HCEC 1CT (cell line): Measurements from ENCODE around the gene LMF2.
"Not testable (repeated sequence)": the region's sequence is repeated elsewhere in the genome, so short reads cannot be mapped to it uniquely, and the experiment has no call there.

Experiments
- DNase-seq: peaks from one replicate; pipeline ENCODE4 v3.0.0-alpha.2; 2017

LMF2 gene

DNA sequence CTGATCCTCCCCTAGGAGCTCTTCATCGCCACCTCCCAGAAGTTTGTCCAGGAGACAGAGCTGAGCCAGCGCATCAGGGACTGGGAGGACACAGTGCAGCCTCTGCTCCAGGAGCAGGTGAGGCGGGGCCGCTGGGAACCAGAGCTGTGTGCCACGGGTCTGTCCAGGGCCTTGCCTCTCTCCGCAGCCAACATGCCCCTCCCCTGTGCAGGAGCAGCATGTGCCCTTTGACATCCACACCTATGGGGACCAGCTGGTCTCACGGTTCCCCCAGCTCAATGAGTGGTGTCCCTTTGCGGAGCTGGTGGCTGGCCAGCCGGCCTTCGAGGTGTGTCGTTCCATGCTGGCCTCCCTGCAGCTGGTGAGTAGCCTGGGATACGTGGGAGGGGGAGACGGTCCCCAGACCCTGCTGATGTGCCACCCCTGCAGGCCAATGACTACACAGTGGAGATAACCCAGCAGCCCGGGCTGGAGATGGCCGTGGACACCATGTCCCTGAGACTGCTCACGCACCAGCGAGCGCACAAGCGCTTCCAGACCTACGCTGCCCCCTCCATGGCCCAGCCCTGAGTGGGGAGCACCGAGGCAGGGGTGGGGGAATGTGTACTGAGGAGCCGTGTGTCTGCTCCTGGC lies 15.4 kb upstream of the LMF2 start:
- no peak for DNase-seq

- no peak for DNase-seq
Observed at GRCh38 chr22:50522208-50522805, 14.8 kb upstream of the LMF2 start.

DNA sequence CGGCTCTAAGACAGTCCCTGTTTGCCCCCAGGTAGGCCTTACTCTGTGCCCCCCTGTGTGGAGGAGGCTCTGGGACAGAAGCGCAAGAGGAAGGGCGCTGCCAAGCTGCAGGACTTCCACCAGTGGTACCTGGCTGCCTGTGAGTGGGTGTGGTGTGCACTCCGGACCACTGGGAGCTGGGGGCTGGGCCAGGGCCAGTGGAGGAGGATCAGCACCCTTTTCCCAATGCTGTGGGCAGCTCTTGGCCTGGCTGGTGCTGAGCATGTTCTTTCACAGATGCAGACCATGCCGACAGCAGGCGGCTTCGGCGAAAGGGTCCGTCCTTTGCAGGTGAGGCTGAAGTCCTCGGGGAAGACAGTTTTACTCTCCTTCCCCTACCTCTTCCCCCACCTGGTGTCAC lies 14.2 kb upstream of the LMF2 start:
- no peak for DNase-seq

GRCh38 chr22:50520826-50521453 lies 13.4 kb upstream of the LMF2 start:
- DNase-seq = no peak

GRCh38 chr22:50520184-50520583 lies 12.7 kb upstream of the LMF2 start:
- not testable (repeated sequence) for DNase-seq

DNA sequence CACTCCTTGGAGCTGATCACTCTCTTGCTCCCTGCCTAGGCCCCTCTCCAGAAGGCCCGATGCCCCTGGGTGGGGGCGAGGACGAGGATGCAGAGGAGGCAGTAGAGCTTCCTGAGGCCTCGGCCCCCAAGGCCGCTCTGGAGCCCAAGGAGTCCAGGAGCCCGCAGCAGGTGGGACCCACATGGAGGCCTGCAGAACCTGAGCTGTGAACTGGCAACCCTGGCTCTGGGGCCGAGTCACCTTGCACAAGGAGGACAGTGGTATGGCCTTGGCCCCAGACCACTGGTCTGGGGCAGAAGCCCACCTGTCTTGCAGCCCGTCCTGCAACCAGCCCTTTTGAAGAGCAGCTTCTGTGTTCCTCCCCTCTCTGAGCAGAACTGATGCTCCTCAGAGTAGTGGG lies 11.6 kb upstream of the LMF2 start:
- no peak for DNase-seq

- no peak for DNase-seq
Observed at GRCh38 chr22:50518606-50519005, 11.1 kb upstream of the LMF2 start.

DNA sequence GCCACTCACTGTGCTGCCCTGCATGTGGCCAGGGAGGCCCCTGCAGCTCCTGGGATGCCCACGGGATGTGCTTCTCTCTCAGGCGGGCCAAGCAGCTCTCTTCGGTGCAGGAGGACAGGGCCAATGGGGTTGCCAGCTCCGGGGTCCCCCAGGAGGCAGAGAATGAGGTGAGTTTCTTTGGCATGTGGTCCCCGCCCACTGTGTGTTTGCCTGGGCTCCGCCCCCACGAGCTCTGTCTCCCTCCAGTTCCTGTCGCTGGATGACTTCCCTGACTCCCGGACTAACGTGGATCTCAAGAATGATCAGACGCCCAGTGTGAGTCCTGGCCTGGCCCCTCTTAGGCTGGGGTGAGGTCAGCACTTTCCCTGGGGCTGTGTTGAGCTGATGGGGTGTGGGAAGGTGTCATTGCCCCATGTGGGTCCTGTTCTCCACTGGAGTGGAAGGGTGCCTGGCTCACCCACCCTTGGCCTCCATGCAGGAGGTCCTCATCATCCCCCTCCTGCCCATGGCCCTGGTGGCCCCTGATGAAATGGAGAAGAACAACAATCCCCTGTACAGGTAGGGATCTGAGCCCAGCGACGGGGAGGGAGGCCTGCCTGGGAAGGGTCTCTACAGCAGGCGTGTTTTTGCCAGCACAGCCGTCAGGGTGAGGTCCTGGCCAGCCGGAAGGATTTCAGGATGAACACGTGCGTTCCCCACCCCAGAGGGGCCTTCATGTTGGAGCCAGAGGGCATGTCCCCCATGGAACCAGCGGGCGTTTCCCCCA lies 10.2 kb upstream of the LMF2 start:
- no peak for DNase-seq

DNA sequence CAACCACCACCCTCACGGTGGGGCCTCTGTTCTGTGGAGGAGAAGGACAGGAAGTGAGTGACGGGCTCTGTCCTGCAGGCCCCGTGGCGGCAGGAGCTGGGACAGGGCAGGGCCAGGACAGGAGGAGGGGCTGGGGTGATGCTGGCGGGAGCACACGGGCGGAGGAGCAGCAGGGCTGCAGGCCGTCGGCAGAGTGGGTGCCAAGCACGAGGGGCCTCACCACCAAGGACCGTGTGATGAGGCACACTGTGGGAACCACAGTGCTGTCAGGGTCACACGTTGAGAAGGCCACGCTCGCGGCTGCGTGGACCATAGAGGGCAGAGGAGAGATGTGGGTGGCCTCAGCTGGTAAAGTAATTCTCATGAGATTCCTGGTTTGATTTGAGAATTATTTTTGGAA lies 9.4 kb upstream of the LMF2 start:
- DNase-seq = no peak

- no peak for DNase-seq
Observed at GRCh38 chr22:50516068-50516467, 8.6 kb upstream of the LMF2 start.

DNA sequence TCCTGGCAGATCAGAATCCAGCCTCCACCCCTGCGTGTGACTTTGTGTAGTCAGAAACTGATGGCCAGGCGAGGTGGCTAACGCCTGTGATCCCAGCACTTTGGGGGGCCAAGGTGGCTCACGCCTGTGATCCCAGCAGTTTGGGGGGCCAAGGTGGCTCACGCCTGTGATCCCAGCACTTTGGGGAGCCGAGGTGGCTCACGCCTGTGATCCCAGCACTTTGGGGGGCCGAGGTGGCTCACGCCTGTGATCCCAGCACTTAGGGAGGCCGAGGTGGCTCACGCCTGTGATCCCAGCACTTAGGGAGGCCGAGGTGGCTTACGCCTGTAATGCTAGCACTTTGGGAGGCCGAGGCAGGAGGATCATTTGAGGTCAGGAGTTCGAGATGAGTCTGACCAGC lies 5.7 kb upstream of the LMF2 start:
- DNase-seq = no peak

DNA sequence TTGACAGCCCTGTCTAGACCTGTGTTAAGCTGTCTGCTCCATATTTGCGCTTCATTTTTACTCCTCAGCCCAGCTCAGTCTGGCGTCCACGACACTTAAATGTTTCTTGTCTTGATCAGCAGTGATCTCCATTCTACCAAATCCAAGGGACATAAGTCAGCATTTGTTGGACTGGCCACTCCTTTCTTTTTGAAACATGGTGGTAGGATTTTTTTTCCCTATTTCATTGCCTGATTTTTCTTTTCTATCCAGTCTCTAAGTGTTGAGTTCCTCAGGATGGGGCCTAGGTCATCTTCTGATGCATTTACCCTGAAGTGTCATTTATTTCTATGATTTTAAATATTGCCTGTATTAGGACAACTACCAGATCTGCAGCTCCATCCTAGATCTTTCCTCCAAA lies 1.4 kb upstream of the LMF2 start:
- DNase-seq = no peak

DNA sequence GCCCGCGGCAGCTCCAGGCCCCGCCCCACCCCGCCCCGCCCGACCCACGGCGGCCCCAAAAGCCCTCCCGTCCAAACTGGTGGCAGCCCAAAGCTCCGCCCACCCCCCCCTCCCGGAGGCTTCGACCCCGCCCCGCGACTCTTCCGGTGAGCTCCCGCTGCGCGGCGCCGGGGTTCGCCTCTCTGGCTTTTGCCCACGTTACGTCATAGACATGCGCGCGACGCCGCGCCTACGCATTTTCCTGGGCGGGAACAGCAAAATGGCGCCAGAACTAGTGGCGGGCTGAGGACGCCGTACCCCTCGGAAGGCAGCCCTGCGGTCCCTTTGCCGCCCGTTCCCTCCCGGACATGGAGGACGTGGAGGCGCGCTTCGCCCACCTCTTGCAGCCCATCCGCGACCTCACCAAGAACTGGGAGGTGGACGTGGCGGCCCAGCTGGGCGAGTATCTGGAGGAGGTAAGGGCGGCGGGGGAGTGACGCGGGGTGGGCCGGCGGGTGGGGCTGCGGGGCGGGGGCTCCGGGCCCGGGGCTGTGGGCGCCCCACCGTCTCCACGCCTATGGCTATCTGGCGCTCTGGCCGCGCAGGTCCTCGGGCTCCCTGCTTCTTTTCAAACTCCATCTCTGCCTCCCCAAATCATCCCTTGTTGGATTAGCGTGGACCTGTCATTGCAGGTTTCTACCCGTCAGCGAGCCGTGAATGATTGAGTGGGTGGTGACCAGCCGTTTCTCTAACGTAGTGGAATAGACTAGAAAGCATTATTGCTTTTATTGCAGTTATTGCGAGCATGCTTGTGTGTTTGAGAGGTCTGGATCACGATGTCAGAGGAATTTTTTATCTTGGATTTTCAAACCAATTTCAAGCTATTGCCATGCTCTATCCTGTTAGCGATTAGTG lies 736 bp upstream of the LMF2 start, which contains the start of gene NCAPH2:
TSS of gene NCAPH2 (plus strand) at position 234 of the 894 bp plus-strand sequence. CDS start at position 348, 114 bp downstream.
- DNase-seq = peak; percentile 92

- no peak for DNase-seq
Observed at GRCh38 chr22:50506611-50507420, 686 bp downstream of the LMF2 start.

- DNase-seq = no peak
Observed at GRCh38 chr22:50505776-50506610, 1.5 kb downstream of the LMF2 start.

DNA sequence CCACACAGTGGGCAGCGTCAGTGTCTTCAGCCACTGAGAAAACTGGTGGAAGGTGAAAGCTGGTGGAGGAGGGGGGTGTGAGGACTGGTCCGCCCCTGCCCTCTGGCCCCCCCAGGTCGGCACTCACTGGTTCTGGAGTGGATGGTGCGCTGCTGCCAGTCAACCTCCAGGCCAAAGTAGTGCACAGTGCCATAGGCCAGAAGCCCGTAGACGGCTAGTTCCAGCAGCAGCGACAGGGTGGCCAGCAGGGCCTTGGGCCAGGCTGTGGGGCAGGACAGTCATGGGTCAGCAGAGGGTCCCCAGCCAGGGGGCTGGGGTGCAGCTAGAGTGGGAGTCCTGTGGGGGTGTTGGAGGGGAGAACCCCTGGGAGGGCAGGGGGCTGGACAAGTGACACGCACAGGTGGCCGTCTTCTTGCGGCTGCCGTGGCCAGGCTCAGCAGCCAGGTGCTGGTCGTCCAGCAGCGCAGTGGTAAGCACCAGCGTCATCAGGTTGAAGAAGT lies 2.2 kb downstream of the LMF2 start:
- no peak for DNase-seq

DNA sequence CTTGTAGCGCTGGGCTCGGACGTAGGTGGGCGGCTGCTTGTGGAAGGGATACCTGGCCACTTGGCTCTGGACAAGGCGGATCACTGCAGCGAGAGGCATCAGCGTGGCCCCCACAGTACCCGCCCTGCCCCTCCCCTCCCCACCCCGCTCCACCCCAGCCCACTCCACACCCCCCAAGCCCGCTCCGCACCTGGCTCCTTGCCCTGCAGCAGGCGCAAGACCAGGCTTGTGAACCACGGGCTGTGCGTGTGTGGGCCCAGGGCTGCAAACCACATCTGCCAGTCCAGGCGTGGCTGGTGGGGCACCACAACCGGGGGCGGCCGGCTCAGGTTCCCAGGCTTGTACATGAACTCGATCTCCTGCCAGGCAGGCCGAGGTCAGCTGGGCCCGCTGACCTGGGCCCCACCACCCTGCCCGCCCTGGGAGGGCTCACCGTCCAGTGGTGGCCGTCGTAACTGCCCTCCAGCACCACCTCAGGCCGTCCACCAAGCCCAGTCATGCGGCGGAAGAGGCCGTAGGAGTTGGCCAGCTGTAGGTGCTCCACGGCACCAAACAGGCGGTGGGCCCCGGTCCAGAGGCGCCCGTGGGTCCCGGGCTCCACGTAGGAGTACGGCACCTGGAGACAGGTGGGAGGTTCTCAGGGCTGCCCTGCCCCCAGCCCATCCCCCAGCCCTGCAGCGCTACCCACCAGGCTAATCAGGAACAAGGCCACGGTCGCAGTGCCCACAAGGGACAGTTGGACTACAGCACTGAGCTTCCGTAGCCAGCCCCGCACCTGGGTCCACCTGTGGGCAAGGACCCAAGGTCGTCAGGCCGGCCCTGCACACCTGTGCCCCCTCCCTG lies 2.9 kb downstream of the LMF2 start:
- no peak for DNase-seq

DNA sequence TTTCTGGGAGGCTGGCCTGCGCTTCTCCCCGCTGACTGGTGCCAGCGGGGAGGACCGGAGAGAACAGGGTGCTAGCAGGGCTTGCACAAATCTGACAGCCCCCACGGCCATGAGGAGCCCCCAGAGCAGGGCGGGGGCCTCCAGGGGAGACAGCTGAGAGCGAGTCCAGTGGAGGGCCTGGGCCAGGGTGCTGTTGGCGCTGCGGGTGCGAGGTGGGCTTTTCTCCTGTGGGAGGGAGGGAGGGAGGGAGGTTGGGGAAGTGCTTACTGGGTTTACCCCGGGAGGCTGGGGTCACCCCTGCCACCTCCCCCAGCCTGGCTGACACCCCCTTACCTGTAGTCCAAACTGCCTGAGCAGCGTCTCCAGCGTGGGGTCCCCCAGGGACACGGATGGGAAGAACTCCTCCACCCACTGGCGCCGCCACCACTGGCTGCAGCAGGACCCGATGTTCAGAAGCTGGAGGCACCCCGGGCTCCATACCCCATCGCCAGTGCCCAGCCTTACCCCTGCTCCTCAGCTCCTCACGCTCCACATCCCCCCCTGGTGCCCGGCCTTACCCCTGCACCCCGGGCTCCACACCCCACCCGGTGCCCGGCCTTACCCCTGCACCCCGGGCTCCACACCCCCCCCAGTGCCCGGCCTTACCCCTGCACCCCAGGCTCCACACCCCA lies 3.9 kb downstream of the LMF2 start:
- no peak for DNase-seq
